Kasumi-1 (cell line): ENCODE results near the gene BRD7.

Experiments used
- DNase-seq, 2 experiments: peaks; one replicate each; lab custom pipeline; 2025; lab: John Stamatoyannopoulos, UW

The BRD7 gene

GRCh38 chr16:50368410-50369132 is at the start of gene BRD7:
TSS of gene BRD7 (minus strand) at chr16:50368988. CDS start at chr16:50368774, 214 bp downstream.
- peak; percentile 45 to 73 for DNase-seq

GRCh38 chr16:50416388-50416787 is 47.6 kb upstream of the BRD7 start:
- no peak for DNase-seq

- no peak for DNase-seq
Measured at GRCh38 chr16:50414152-50414551, 45.4 kb upstream of the BRD7 start.

DNA sequence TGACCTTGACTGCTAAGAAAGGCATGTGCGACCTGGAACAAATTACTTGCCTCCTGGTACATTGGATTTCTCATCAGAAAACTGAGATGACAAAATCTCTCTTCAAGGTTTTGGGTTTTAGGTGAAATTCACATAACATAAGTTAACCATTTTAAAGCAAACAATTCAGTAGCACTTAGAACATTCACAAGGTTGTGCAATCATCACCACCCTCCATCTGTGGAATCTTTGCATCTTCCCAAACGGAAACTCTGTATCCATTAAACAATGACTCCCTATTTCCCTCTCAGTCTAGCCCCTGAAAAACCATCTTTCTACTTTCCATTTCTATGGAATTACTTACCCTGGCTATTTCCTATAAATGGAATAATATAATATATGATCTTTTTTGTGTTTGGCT is 42.2 kb upstream of the BRD7 start:
- no peak for DNase-seq

DNA sequence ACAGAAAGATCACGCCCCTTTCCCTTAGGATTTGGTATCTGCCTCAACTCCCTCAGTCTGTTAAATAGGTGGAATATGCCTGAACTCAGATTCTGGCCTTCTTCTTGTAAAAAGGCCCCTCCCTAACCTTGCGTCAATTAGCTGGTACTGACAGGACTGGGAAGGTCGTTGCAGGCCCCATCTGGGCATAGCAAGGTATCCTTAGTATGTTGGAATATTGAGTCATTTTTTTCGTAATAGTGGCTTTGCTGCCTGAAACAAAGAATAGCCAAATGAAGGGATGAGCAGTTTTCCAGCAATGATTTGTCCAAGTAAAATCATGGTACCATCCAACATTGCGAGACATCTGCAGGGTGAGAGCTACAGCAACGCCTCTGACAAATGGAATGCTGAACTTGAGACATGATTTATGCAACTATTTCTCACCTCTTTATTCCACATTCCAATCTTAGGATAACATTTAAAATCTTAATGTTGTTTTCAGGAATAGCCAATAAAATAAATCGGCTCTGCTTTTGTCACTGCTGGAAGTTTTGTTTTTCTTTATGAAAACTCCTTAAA is 39.3 kb upstream of the BRD7 start:
- no peak for DNase-seq

DNA sequence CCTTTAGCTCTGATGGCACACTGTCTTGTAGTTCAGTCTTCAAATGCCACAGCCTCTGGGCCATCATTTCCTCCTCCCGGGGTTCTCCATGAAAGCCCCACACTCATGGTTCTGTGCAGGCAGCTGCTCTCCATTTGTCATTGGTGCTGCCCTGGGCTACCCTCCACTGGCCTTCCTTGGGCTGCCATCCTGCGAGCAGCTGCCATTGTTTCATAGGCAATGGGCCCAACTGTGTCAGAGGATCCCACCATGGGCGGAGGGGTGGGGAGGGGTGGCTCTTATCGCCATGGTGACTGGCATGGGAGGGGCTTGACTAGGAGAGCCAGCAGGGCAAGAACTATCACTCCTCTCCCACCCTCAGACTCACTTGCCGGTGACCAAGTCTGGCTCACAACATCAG is 38.6 kb upstream of the BRD7 start:
- DNase-seq = no peak

DNA sequence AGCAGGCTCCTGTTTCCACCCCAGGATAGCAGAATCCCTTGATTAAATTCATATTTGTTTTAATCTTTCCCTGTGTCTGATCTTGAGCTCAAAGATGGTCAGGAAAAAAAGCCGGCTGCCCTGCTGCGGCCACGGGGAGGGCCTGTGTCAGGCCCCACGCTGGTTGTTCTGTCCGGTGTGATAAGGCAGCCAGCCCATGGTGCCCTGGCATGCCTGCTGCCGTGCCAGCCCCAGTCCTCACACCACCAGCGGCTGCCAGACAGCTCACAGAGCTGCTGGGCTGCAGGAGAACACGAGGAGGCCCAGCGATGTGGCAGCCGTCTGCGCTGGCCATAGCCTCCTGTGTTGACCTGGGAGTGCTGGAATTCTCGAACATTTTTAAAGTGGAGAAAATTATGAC is 34.7 kb upstream of the BRD7 start:
- no peak for DNase-seq

DNA sequence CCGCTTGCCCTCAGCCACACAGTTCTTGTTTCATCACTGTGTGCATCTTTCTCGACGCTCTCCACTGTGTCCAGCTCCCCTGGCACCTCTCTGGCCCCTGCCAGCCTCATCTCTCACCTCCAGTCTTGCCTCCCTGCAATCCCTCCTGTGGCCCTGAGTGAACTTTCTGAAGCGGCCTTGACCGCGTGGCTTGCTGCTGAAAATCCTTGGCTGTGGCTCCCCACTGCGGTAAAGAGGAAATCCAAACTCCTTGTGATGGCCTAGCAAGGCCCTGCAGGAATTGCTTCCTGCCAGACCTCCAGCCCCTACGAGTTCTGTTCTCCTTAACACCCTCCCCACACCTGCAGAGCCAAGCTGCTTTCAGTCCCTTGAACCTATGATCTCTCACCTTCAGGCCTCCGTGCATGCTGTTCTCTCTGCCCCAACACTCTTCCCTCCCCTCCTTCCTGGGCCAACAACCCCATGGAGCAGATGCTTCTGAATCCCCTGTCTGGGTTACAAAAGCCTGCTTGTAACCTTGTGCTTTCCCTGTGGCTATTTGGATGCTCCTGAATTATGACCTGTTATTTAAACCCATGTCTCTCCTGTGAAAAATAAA is 33.6 kb upstream of the BRD7 start:
- no peak for DNase-seq

GRCh38 chr16:50401355-50401754 is 32.6 kb upstream of the BRD7 start:
- DNase-seq = no peak

DNA sequence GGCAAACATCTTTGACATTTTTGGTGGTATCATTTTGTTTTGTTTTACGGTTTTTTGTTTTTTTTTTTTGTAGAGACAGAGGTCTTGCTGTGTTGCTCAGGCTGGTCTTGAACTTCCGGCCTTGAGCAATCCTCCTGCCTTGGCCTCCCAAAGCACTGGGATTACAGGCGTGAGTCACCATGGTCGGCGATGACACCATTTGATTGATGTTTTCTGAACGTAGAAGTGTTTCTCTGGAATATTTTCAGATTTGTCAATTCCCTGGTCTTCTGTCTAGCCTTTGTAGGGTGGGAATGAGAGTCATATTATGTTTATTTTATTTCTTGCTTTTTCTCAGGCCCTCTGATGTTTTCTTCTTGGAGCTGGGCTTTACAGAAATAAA is 32.2 kb upstream of the BRD7 start:
- no peak for DNase-seq

DNA sequence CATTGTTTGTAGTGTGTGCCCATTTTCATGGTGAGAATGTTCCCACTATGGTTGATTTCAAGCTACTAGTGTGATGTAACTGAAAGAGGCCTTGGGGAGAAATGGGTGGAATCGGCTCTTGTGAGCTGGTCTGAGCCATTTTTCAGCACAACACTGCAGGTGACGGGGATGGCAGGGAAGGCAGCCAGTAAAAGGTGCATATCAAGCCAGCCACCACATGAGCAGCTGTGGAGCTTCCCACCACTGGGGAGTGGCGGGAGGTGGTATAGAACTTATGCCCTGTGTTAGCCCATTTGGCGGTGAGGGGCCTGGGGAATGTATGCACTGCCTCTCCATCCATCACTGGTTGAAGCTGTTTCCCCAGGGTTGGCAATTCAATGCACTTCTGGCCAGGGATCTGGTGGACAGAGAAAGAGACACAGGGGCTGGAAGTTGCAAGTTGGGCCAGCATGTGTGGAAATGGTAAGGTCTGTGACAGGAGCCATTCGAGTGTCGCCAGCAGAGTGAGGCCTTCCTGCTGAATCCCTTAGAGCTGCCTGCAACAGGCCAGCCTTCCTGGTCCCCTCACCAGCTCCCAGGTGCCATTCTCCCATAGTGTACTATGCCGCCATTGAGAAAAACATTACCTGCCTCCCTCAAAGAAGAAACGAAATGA is 31.7 kb upstream of the BRD7 start:
- DNase-seq = no peak

GRCh38 chr16:50399411-50399810 is 30.6 kb upstream of the BRD7 start:
- DNase-seq = no peak

DNA sequence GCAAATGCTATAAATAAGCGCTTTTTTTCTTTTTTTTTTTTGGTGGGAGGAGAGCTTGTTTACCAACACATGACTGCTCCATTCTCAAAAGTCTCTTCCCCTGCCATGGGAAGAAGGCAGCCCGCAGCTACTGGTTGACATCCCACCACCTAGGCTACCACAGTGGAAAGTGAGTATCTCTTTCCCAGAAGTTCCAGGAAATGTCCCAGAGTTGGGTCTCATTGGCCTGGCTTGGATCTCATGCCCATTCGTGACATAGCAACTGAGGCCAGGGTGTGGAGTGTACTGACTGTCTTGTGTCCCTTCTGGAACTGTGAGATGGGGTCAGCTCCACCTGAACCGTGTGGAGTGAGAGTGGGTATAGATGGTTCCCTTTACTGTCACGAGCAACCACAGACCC is 29.5 kb upstream of the BRD7 start:
- no peak for DNase-seq

DNA sequence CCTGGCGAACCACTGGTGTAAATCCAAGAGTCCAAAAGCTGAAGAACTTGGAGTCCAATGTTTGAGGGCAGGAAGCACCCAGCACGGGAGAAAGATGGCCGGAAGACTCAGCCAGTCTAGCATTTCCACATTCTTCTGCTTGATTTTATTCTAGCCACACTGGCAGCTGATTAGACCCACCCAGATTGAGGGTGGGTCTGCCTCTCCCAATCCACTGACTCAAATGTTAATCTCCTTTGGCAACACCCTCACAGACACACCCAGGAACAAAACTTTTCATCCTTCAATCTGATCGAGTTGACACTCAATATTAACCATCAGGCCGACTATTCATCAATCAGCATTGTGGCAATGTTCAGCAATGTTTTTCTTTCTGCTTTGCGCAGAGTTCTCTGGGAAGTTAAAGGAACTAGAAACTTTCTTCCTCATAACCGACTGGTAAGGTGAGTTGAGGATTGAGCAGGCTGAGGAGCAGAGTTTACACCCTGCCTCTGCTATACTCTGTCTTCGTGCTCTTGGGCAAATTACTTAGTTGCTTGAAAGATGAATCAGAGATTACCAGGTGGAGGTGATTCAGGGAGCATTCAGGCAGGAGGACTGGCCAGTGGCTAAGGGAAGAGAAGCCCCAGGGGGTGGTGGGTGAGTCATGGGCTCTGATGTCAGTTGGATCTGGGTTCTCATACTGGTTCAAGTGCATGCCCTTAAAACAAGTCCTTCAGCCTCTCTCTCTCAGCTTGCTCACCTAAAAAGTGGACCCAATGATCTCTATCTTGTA is 28.2 kb upstream of the BRD7 start:
- DNase-seq = no peak

- DNase-seq = no peak
Measured at GRCh38 chr16:50395763-50396710, 27.2 kb upstream of the BRD7 start.

DNA sequence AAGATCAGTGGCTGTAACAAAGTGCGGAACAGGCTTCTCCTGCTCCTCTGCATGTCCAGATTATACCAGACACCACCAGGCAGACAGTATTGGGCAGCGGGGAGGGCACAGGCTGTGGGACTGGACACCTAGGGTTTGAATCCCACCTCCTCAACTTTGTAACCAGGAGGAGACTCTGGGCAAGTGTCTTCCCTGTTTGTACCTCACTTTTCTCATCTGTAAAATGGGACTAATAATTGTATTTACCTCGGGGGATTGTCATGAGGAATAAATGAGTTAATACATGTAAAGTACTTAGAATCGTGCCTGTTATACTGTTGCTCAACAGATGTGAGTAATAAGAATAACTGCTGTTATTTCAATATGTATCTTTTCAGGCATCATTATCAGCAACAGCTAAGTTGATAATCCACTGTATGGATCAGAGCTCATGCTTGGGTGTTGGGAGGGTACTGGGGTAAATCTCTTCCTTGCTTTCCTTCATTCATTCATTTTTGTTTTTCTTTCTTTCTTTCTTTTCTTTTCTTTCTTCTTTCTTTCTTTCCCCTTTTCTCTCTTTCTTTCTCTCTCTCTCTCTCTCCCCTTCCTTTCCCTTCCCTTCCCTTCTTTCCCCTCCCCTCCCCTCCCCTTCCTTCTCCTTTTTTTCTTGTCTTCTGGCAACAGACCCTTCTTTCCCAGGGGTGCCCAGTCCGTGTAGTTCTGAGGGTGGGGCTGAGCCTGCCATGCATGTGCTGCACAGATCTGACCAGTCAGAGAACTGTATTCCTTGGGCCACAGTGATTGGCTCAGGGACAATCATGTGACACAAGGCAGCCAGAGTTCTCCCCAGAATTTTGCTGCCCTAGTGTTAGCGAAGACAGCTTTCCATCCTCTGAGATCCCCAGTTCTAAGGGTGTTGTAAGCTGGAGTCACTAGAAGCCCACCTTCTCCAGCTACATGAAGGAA is 25.3 kb upstream of the BRD7 start:
- no peak for DNase-seq

GRCh38 chr16:50393416-50393815 is 24.6 kb upstream of the BRD7 start:
- no peak for DNase-seq

- no peak for DNase-seq
Measured at GRCh38 chr16:50390914-50391716, 22.3 kb upstream of the BRD7 start.

DNA sequence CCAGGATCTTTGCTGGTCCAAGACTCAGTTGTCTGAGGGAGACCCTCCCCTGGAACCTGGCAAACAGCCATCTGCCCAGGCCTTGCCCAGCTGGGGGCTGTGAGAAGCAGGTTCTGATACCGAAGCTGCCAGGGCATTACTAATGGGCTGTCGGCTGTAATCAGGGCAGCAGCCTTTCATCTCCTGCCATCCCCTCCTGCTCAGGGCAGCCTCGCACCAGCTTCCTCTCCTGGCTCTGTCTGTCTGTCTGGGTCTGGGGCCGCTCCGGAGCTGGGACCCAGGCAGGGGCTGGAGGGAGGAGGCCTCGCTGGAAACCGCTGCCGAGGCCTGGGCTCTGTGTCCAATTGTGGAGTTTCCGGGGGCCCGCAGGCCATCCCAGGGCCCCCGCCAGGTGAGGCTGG is 21.6 kb upstream of the BRD7 start:
- DNase-seq = no peak
